ENCODE results near the gene SPIC.
"Not testable (repeated sequence)": the region's sequence is repeated elsewhere in the genome, so short reads cannot be mapped to it uniquely, and the experiment has no call there.

The SPIC gene

DNA sequence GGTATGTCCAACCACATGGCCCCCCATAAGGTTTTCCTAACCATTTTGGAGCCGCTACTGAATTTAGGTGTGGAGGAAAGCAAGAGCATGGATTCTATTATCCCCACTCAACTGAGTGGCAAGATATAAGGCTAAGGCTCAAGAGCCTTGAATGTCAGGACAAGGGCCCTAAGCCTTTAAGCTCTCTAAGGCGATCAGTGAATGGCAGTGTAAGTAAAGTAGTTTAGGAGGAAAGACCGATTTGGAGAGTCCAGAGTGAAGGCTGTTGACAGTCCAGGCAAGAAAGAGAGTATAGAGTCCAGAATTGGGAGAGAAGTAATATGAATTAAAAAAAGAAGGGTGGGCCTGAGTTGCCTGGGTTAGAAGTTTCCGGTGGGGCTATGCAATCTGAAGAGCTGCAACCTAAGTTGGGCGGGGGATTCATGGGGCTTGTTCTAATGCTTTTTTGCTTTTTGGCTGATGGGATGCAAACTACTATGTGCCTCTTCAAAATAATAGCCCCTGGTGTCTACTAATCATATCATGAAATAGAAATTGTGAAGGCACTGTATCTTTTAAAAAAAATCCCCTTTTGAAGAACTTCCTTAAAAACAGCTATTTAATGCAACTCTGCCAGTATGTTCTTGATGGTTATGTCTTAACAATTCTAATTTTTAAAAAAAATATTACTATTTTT, at the start of gene SPIC:
Gene SPIC (plus strand): TSS at position 626 of the 676 bp plus-strand sequence. CDS start 1,569 bp downstream, outside the sequence.
- no peak for DNase-seq (ENCODE audit: low read depth)

DNA sequence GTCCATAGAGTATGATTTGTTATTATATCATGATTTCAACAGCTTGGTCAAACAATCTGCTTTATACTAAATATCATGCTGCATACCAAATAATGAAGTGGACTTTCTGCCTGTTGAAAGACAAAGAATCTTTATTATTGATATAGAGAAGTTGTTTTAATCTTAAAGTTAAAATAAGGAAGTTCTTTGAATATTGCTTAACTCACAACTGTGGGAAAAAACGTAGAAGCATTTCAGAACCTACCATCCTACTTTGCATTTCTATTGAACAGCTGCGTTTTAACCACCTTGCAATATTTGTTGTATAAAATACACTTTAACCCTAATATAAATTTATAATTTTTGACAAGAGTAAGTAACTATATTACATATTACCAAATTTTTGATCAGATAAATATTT, 44.7 kb upstream of the SPIC start:
- no peak for DNase-seq (ENCODE audit: low read depth)

DNA sequence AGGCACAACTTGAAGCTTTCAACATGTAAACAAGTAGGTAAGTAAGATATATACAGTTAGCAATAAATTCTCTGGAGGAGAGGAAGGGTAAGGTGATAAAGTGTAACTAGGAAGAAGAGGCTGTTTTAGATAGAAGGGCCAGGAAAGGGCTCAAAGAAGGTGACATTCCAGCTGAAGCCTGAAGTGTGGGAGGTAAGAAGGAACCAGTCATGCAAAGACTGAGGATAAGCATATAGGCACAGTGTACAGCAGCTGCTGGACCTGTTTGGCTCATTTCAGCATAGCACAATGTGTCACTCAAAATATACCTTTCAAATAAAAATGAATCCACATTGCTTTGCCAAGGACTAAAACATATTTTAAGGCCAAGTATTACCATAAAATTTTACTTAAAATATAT, 39.0 kb upstream of the SPIC start:
- DNase-seq (ENCODE audit: low read depth) = no peak

DNA sequence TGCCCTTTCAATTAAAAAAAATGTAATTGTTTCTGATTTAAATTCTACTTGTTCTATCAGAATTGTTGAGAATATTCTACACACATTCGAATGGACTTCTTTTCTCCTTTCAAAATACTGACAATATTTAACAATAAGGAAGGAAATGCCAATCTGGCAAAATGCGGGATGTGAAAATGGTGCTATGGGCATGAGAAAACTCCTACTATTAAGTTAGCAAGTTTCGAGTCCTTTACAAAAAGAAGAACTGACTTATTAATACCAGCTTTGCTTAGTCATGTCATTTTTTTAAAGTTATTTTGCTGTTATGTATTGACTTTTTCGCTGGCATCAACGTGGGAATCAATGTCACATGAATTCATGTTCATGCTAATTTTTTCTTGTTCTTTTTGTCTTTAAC, 35.9 kb upstream of the SPIC start:
- DNase-seq (ENCODE audit: low read depth) = no peak

DNA sequence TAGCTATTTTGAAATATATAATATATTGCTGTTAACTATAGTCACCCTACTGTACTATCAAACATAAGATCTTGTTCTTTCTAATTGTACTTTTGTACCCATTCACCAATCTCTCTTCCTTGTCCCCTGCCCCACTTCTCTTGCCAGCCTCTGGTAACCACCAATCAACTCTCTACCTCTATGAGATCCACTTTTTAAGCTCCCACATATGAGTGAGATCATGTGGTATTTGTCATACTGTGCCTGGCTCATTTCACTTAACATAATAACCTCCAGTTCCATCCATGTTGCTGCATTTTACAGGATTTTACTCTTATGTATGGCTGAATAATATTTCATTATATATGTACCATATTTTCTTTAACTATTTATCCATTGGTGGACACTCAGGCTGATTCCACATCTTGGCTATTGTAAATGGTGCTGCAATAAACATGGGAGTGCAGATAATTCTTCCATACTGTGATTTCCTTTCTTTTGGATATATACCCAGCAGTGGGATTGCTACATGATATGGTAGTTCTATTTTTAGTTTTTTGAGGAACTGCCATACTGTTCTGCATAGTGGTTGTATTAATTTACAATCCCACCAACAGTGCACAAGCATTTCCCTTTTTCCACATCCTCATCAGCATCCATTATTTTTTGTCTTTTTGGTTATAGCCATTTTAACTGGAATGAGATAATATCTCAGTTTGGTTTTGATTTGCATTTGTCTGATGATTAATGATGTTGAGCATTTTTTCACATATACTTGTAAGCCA, 33.5 kb upstream of the SPIC start:
- no peak for DNase-seq (ENCODE audit: low read depth)

DNA sequence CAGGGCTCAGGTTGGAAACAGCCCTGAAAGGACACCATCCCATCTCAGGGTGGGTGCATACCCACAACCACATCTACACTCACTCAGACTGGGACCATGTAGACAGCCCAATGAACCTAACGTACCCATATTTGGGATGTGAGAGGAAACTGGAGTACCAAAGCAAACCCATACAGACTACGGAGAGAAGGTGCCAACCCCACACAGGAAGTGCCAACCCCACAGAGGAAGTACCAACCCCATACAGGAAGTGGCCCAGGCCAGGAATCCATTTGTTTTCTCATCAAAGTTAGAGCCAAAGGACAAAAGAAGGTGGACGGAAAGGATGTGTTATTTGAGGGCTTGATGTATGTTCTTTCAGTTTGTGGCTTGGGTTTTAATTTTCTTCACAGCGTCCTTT, 19.5 kb upstream of the SPIC start:
- no peak for DNase-seq (ENCODE audit: low read depth)

DNA sequence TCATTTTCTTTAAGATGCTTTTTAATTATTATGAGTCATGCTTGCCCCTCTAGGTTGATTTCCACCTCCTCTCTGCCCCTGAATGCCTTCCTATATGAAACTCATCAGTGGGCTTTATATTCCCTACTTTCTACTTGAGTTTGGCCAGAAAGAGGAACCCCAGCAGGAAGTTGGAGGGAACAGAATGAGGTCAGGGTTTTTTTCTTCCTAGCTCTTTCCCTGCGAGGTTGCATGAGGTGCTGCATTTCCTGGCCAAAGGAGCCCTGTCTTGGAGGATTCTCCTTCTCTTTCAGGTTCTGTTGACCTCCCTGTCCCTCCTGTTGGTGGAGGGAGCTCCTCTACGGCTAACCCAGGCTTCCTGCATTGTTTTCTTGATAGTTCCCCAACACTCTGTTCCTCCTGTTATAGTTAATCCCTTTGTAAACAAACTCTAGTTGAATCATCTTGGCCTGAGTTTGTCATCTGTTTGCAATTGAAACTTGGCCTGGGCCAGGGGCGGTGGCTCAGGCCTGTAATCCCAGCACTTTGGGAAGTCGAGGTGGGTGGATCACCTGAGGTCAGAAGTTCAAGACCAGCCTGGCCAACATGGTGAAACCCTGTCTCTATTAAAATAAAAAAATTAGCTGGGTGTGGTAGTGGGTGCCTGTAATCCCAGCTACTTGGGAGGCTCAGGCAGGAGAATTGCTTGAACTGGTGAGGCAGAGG, 15.3 kb upstream of the SPIC start:
- peak; percentile 6 for DNase-seq (ENCODE audit: low read depth)

DNA sequence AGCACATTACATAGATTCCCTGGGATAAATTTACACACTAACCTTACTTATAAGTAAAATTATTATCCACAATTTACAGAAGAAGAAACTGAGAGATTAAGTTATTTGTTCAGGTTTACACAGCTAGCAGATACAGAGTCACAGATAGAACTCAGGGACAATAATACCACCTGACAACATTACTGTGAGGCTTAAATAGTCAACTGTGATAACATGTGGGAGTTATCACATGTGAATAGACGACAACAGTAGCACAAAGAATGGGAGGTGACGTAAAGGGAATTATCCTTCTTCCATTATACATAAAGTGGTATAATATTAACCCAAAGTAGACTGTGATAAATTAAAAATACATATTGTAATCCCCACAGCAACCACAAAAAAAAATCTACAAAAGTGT, 6.2 kb upstream of the SPIC start:
- DNase-seq (ENCODE audit: low read depth) = no peak

DNA sequence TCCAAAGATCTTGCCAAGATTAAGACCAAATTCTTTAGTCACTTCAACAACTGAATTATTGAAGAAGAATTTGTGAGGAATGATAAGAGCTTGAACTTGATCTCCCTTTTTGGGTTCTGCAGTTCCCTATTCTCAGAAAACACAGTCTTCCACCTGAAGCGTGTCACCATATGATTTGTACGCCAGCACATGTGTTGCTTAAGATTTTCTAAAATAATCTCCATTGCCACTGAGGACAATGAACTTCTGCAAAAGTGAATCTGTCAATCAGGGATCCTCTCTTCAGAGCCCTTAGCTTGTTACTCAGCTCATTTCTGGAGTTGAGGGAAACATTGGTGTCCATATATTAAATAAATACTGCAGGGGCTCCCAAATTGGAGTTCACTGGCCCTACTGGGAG, 4.2 kb upstream of the SPIC start:
- DNase-seq (ENCODE audit: low read depth) = no peak

DNA sequence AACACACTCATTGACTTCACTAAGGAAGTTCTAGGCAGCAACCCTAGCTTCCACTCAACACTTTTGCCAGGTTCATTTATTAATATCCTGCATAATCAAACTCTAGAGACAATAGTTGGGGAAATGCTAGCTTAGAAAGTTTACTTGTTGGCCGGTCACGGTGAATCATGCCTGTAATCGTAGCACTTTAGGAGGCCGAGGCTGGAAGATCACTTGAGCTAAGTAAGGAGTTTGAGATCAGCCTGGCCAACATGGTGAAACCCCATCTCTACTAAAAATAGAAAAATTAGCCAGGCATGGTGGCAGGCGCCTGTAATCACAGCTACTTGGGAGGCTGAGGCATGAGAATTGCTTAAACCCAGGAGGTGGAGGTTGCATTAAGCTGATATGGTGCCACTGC, 3.3 kb upstream of the SPIC start:
- not testable (repeated sequence) for DNase-seq (ENCODE audit: low read depth)

DNA sequence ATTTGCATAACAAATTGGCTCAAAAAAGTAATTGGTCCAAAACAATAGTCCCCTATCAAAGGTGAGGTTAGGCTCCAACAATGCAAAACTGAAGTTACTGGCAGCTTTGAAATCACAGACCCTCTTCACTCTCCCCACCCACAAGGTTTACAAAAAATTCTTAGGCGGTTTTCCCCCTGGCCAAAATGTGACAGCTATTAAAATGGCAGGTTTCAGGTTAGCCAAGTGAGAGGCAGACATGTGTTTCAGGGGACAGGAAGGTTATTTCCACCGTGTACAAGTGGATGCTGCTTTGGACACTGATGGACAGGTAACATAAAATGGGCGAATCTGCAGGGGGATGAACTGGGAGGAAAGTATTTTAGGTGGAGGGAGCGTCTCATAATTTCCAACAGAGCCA, 888 bp upstream of the SPIC start:
- DNase-seq (ENCODE audit: low read depth) = no peak

DNA sequence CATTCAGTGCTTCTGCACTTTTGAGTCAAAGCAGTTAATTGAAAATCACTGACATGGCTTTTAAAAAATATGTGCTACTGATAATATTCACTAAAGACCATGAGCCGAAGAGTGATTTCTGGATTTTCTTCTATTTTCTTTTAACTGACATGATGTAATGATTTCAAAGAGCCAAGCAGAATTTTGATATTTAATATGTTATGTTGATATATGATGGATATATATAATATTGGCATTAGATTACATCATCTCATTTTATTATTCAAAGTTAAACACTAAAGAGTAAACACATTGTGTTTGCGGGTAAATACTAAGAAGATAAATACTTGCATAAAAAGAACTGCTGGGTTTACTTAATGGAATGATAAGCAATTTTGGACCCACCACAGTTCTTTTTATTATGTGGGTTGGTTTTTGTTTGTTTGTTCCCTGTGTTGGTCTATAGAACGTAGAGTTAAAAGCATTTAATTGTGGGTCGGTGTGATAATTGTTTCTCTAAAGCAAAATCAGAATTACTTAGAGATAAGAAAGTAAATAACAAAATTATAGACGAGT, 692 bp downstream of the SPIC start:
- no peak for DNase-seq (ENCODE audit: low read depth)

DNA sequence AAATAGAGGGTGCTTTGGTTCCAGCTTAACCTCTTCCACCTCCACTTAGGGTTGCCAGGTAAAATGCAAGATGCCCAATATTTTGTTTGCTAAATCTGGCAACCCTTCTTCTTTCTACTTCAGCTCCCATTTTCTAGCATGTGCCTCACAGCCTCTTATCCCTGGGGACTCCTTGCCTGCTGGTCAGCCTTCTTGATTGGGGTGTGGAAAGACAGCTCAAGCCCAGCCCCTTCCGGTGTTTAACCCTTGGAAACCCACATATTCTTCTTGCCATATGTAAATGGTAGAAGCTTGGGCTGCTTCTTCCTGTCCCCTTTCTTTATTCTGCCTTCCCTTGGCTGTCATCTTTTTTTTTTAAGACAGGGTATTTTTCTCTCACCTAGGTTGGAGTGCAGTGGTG, 5.7 kb downstream of the SPIC start:
- DNase-seq (ENCODE audit: low read depth) = no peak

DNA sequence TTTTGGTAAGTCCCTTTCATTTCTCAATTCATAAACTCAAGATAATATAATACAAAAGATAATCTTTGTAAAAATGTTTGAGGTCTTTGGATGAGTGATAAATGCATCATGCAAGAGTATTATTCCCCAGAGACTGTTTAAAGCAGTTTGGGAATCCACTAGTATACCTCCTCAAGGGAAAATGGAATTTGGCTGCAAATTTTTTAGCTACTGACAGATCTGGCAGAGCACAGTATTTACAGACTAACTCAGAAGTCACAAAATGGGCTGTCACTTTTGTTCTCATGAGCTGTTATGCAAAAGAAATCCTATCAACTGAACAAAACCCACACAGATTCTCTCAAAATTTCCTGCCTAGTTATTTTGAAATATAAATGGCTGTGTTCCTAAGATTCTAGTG, 9.9 kb downstream of the SPIC start:
- peak; percentile 4 for DNase-seq (ENCODE audit: low read depth)

DNA sequence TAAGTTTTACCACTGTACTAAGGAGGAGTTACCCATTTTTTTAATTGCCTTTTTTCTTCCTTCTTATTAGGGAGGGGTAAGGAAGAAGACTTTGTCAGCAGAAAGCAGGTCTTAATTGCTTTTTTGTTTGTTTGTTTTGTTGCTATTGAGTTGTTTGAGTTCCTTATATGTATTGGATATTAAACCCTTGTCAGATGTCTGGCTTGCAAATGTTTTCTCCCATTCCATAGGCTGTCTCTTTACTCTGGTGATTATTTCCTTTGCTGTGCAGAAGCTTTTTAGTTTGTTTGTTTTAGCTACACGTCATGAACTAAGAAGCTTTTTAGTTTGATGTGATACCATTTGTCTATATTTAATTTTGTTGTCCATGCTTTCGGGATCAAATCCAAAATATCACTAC, 13.3 kb downstream of the SPIC start:
- no peak for DNase-seq (ENCODE audit: low read depth)

DNA sequence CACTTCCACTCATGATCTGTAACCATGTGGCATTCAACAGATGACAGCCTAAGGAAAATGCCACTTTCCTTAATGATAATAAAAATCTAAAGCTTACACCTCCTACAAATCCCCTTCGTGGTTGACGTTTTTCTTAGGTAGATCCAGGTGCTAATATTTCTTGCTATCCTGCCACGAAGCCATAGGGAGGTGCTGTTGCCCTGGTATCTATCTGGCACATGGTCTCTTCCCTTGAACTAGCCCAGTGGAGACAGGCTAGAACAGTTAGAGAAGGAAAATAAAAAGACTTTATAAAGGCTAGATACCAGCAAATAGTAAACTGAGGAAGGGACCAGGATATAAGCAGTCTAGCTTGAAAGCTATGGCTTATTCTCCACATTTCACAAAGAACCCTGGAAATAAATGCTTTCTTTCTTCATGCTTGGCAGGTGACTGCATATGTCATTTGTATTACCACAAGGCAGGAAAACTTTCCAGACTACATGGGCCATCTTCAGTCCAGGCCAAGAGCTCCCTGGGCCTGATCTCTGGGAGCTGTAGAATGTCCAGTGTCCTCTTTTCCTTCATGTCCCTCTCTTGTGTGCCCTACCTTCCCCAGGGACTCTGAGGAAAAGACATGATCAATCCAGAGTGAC, 15.3 kb downstream of the SPIC start:
- DNase-seq (ENCODE audit: low read depth) = no peak

DNA sequence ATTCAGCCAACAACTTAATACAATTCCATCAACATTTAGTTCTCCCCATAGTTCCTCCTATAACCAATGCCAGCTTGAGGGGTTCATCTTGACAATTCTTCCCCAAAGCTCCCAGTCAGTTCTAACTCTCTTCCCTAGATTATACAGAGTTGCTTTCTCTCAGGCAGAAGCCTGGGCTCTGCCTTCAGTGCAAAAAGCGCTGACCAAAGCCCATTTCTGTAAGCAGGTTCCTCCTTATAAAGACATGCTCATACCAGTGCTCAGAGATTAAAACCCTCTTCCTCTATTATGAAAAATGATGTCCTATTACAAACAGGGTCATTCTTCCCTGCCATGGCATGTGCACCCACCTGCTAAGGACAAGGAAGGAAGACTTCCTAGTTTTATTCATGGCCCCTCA, 16.2 kb downstream of the SPIC start:
- DNase-seq (ENCODE audit: low read depth) = no peak

DNA sequence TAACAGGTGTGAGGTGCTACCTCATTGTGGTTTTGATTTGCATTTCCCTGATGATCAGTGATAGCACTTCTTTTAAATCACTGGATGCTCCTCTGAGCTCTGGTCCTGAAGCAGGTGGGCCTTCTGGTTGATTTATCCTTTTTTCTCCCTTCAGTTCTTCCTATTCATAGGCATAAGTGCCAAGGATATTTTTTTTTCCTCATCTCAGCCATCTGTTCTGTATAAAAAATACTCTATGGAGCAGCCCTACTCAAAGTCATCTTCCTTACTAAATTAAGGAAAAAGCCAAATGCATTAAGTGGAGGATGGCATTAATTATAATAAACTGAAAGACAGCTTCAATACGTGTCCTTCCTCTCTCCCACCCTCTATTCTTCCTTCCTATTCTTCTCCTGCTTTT, 18.4 kb downstream of the SPIC start:
- no peak for DNase-seq (ENCODE audit: low read depth)

DNA sequence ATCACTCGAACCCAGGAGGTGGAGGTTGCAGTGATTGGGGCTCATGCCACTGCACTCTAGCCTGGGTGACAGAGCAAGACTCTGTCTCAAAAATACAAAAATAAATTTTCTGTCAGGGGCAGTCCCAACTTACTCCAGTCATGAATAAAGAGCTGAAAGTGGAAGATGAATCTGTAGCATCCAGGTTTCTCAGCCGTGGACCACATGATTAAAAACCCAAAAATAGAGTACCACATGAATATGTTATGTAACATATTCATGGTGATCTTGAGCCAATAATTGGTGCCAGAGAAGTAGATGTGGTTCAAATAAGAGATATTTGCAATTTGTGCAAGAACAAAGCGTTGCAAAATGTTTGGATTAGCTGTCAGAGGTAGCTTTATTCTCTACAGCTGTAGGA, 23.1 kb downstream of the SPIC start:
- DNase-seq (ENCODE audit: low read depth) = no peak

DNA sequence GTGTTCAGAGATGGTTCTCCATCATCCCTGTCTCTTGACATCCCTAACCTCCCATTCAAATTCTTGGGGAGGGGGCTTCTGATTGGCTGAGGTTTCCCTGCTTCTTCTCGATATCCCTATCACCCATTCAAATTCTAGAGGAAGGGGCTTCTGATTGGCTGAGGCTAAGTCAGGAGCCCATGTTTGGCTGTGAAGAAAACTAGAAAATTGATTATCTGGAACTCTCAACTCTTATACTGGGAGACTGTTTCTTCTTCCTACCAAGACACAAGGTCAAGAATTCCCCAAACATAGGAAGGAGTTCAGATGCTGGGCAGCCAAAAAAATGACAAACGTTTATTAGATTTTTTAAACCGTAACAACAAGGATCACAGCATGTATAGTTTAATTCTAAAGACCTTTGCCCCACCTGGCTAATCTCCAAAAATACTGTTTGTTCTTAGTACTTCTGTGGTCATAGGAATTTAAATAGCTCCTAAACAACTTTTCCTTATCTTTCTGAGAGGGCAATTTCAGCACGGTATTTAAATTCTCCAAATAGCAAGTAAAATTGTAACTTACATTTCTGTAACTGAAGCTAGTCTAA, 26.4 kb downstream of the SPIC start:
- DNase-seq (ENCODE audit: low read depth) = peak; percentile 2

DNA sequence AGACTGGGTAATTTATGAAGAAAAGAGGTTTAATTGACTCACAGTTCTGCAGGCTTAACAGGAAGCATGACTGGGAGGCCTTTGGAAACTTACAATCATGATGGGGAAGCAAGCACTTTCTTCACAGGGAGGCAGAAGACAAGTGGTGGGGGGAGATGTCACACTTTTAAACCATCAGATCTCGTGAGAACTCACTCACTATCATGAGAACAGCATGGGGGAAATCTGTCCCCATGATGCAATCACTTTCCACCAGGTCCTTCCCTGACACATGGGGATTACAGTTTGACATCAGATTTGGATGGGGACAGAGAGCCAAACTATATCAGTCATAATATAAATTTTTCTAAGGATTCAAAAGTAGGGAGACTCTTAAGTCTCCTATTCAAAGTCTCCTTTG, 46.0 kb downstream of the SPIC start:
- no peak for DNase-seq (ENCODE audit: low read depth)

DNA sequence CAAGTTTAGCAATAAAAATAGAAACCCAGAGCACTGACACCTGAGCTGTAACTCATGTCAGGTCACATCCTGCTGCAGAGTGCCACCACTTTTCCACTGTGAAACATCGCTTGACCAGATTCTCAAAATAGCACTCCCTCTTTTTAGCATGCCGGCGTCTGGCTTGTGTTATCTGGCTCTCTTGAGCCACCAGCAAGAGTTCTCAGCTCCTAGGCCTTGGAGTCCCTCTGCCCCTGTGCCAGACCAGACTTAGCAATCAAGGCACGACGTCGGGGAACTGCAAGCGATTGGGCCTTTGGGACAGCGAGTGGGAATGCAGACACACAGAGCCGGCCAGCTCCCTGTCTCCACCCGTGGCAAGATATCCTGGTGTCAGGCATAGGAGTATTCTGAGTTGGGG, 52.5 kb downstream of the SPIC start:
- DNase-seq (ENCODE audit: low read depth) = no peak
